ENCODE data around the gene DENND6B.

Gene DENND6B

GRCh38 chr22:50298937-50299784 is 27.7 kb downstream of the DENND6B start:
- DNase-seq (ENCODE audit: extremely low spot score), result peak; percentile 28
- POLR2A ChIA-PET, result interaction anchor here (0.6 kb wide), 1 partner anchor 47 kb away, joined by 3 read pairs; no protein-coding TSS in a partner anchor
- CTCF ChIA-PET, result no interaction called here
- TF ChIP-seq FOXM1 (IDR thresholded peaks at IDR 0.05; ENCODE audit: borderline replicate concordance) (no peak), HDGF (IDR thresholded peaks at IDR 0.05; ENCODE audit: borderline replicate concordance) (no peak), BHLHE40 (IDR thresholded peaks at IDR 0.05; ENCODE audit: borderline replicate concordance) (no peak), PKNOX1 (IDR thresholded peaks at IDR 0.05) (no peak), FOXK2 (IDR thresholded peaks at IDR 0.05) (no peak), FOXA1 (IDR thresholded peaks at IDR 0.05) (no peak), CTBP1 (IDR thresholded peaks at IDR 0.05; ENCODE audit: borderline replicate concordance) (no peak), SP1 (IDR thresholded peaks at IDR 0.05) (no peak), TARDBP (IDR thresholded peaks at IDR 0.05) (no peak), LEF1 (IDR thresholded peaks at IDR 0.05; ENCODE audit: borderline replicate concordance) (no peak), ZNF384 (IDR thresholded peaks at IDR 0.05) (no peak), ARNT (IDR thresholded peaks at IDR 0.05) (no peak), ELF4 (IDR thresholded peaks at IDR 0.05) (no peak), L3MBTL2 (conservative IDR thresholded peaks at IDR 0.05) (no peak), NFRKB (IDR thresholded peaks at IDR 0.05) (no peak), SUZ12 (IDR thresholded peaks at IDR 0.05) (no peak)

DNA sequence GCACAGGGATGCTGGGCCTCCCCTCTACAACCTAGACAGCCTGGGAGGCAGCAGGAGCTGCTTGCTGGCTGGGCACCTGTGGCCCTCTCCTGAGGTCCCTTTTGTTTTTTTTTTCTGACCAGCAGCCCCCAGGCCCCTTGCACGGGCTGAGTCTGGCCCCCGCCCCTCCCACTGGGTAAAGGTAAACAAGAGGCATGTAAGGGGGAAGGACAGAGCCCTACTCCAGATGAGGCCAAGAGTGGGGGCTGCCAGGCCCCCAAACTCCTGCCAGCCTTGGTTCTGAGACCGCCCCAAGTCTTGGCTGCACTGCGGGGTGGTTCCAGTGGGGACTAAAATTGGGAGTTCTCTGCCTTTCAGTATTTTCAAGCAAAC is 28.6 kb downstream of the DENND6B start:
- DNase-seq (ENCODE audit: extremely low spot score), result no peak
- ChIA-PET POLR2A (no interaction called here), CTCF (no interaction called here)
- TF ChIP-seq ZNF384 (IDR thresholded peaks at IDR 0.05) (no peak), HDGF (IDR thresholded peaks at IDR 0.05; ENCODE audit: borderline replicate concordance) (no peak), ELF4 (IDR thresholded peaks at IDR 0.05) (no peak), FOXK2 (IDR thresholded peaks at IDR 0.05) (no peak), LEF1 (IDR thresholded peaks at IDR 0.05; ENCODE audit: borderline replicate concordance) (no peak), SP1 (IDR thresholded peaks at IDR 0.05) (no peak), NFRKB (IDR thresholded peaks at IDR 0.05) (no peak), TARDBP (IDR thresholded peaks at IDR 0.05) (no peak), FOXA1 (IDR thresholded peaks at IDR 0.05) (no peak), FOXM1 (IDR thresholded peaks at IDR 0.05; ENCODE audit: borderline replicate concordance) (no peak), CTBP1 (IDR thresholded peaks at IDR 0.05; ENCODE audit: borderline replicate concordance) (no peak), ARNT (IDR thresholded peaks at IDR 0.05) (no peak), BHLHE40 (IDR thresholded peaks at IDR 0.05; ENCODE audit: borderline replicate concordance) (no peak), SUZ12 (IDR thresholded peaks at IDR 0.05) (no peak), PKNOX1 (IDR thresholded peaks at IDR 0.05) (no peak), L3MBTL2 (conservative IDR thresholded peaks at IDR 0.05) (no peak)

DNA sequence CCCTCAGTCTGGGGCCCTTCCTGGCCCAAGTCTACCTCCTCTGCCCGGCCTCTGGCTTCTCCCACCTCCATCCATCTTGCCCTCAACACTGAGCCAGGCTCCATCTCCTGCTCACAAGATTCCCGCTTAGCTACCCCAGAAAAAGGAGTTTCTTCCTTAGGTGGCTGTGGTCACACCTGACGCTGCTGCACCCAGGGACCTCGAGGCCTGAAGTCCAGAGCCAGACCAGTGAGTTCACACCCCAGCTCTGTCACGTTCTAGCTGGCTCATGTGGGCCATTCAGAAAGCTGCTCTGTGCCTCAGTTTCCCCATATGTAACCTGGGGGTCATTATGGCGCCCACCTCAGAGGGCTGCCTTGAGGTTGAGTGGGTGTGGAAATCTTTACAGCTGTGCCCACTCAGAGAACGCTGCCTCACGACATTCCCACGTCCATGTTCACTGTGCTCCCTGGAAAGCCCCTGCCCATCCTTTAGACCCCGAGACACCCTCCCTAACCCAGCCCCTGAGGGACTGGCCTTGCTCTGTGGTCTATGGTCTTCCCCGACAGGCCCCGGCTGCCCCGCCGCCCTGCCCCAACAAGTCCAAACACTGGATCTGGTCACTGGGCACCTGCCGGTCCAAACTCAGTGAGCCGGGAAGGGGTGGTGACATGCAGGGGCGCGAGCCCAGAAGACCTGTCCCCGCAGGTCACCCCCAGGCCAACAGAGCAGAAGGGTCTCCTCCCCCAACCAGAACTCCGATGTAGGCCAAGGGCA is 29.1 kb downstream of the DENND6B start:
- DNase-seq (ENCODE audit: extremely low spot score), result no peak
- CTCF ChIA-PET, result interaction anchor here (0.5 kb wide), 1 partner anchor 152 kb away, joined by 3 read pairs; no protein-coding TSS in a partner anchor
- no peak for TF ChIP-seq ELF4 (IDR thresholded peaks at IDR 0.05)
- no peak for TF ChIP-seq TARDBP (IDR thresholded peaks at IDR 0.05)
- TF ChIP-seq LEF1 (IDR thresholded peaks at IDR 0.05; ENCODE audit: borderline replicate concordance), result no peak
- no peak for TF ChIP-seq SUZ12 (IDR thresholded peaks at IDR 0.05)
- no peak for TF ChIP-seq PKNOX1 (IDR thresholded peaks at IDR 0.05)
- no peak for TF ChIP-seq SP1 (IDR thresholded peaks at IDR 0.05)
- no peak for TF ChIP-seq CTBP1 (IDR thresholded peaks at IDR 0.05; ENCODE audit: borderline replicate concordance)
- no peak for TF ChIP-seq L3MBTL2 (conservative IDR thresholded peaks at IDR 0.05)
- TF ChIP-seq ZNF384 (IDR thresholded peaks at IDR 0.05), result no peak
- no peak for TF ChIP-seq NFRKB (IDR thresholded peaks at IDR 0.05)
- TF ChIP-seq FOXM1 (IDR thresholded peaks at IDR 0.05; ENCODE audit: borderline replicate concordance), result no peak
- TF ChIP-seq HDGF (IDR thresholded peaks at IDR 0.05; ENCODE audit: borderline replicate concordance), result no peak
- TF ChIP-seq FOXK2 (IDR thresholded peaks at IDR 0.05), result no peak
- POLR2A ChIA-PET, result interaction anchor here (1.7 kb wide), 1 partner anchor 31 kb away, joined by 4 read pairs; no protein-coding TSS in a partner anchor

GRCh38 chr22:50296658-50297490 is 29.9 kb downstream of the DENND6B start:
- TF ChIP-seq NFRKB (IDR thresholded peaks at IDR 0.05) (no peak), FOXK2 (IDR thresholded peaks at IDR 0.05) (no peak), L3MBTL2 (conservative IDR thresholded peaks at IDR 0.05) (no peak), FOXA1 (IDR thresholded peaks at IDR 0.05) (no peak), LEF1 (IDR thresholded peaks at IDR 0.05; ENCODE audit: borderline replicate concordance) (no peak), HDGF (IDR thresholded peaks at IDR 0.05; ENCODE audit: borderline replicate concordance) (no peak), SP1 (IDR thresholded peaks at IDR 0.05) (no peak), TARDBP (IDR thresholded peaks at IDR 0.05) (no peak), BHLHE40 (IDR thresholded peaks at IDR 0.05; ENCODE audit: borderline replicate concordance) (no peak), ARNT (IDR thresholded peaks at IDR 0.05) (no peak), ELF4 (IDR thresholded peaks at IDR 0.05) (no peak), SUZ12 (IDR thresholded peaks at IDR 0.05) (no peak), PKNOX1 (IDR thresholded peaks at IDR 0.05) (no peak)
- POLR2A ChIA-PET, result interaction anchor here (1.7 kb wide), 1 partner anchor 31 kb away, joined by 4 read pairs; no protein-coding TSS in a partner anchor
- DNase-seq (ENCODE audit: extremely low spot score), result no peak
- CTCF ChIA-PET, result interaction anchor here (0.5 kb wide), 1 partner anchor 151 kb away, joined by 3 read pairs; no protein-coding TSS in a partner anchor
